ENCODE results near the gene HSD11B2. TPM values are rescaled to one million over a fixed set of nuclear protein-coding genes. Genes with fewer than 3 reads are reported as not detected.

HSD11B2 gene
- total and polyA plus RNA-seq, 10 of the 15 experiments (the other 5 are each of a cell fraction or from before 2014, with no cell fraction given) = 0.09 to 0.34 (median 0.21) TPM; not detected in 2

- TF ChIP-seq IRF3 (IDR thresholded peaks at IDR 0.05) (no peak), E2F8 (IDR thresholded peaks at IDR 0.05; ENCODE audit: low read depth, partially characterized antibody) (no peak), BMI1 (IDR thresholded peaks at IDR 0.05; ENCODE audit: borderline replicate concordance) (no peak), IRF4 (IDR thresholded peaks at IDR 0.05; ENCODE audit: low read depth, low read length) (no peak)
Observed at GRCh38 chr16:67405336-67405735, 25.6 kb upstream of the HSD11B2 start (continued).

GRCh38 chr16:67406111-67406971, 24.6 kb upstream of the HSD11B2 start:
- CTCF ChIA-PET = interaction anchor here (0.6 kb wide), 1 partner anchor 125 kb away, joined by 3 read pairs; no protein-coding TSS in a partner anchor
- intact Hi-C loops (cut with micrococcal nuclease; ENCODE audit: unreplicated experiment) = no loop called here
- H2AFZ ChIP-seq (ENCODE audit: control insufficient read depth, low read depth, low read length) = no peak overlapping the region
- TF ChIP-seq EED (IDR thresholded peaks at IDR 0.05; ENCODE audit: low read depth) = no peak
- TF ChIP-seq CHD4 (IDR thresholded peaks at IDR 0.05) = no peak
- no peak for TF ChIP-seq RB1 (IDR thresholded peaks at IDR 0.05; ENCODE audit: borderline replicate concordance)
- no peak for TF ChIP-seq SMC3 (IDR thresholded peaks at IDR 0.05; ENCODE audit: borderline replicate concordance, low read length)
- TF ChIP-seq LARP7 (IDR thresholded peaks at IDR 0.05) = no peak
- no peak for TF ChIP-seq IRF5 (IDR thresholded peaks at IDR 0.05; ENCODE audit: borderline replicate concordance)
- TF ChIP-seq POLR2AphosphoS5 (IDR thresholded peaks at IDR 0.05; ENCODE audit: low read length) = no peak
- TF ChIP-seq TCF3 (IDR thresholded peaks at IDR 0.05; ENCODE audit: borderline replicate concordance, insufficient read depth, low read depth, low read length) = no peak
- TF ChIP-seq ASH2L (IDR thresholded peaks at IDR 0.05; ENCODE audit: borderline replicate concordance, low read depth) = no peak

More at GRCh38 chr16:67406111-67406971, 24.6 kb upstream of the HSD11B2 start:
- Histone ChIP-seq H3K36me3 (ENCODE audit: control insufficient read depth in 2 of 2, insufficient read depth in 2 of 2, low read length in 1 of 2) (no peaks in the 10 kb centered on the region), H3K9ac (ENCODE audit: control insufficient read depth, insufficient read depth, low read length) (no peak overlapping the region), H3K4me3 (no peak overlapping the region), H3K4me1 (ENCODE audit: control insufficient read depth, insufficient read depth, low read length) (no peaks in the 10 kb centered on the region), H3K27ac (ENCODE audit: control insufficient read depth, insufficient read depth) (no peak overlapping the region), H3K9me3 (replicated peaks; ENCODE audit: control insufficient read depth, insufficient read depth, low read length) (no peaks in the 10 kb centered on the region), H3K4me2 (ENCODE audit: control insufficient read depth, insufficient read depth) (no peak overlapping the region), H4K20me1 (ENCODE audit: control insufficient read depth, insufficient read depth) (no peaks in the 10 kb centered on the region), H3K27me3 (replicated peaks in 1 of 2; ENCODE audit: control insufficient read depth in 2 of 2, insufficient read depth in 2 of 2, low read length in 1 of 2) (no peaks in the 10 kb centered on the region; a peak in 1 of 4 replicates), H3K79me2 (ENCODE audit: control insufficient read depth, insufficient read depth, low read length) (no peaks in the 10 kb centered on the region)
- WGBS (ENCODE audit: insufficient coverage, insufficient replicate concordance, low lambda C conversion rate, missing lambda C conversion rate) = 47% methylated on average over 18 of the region's 18 CpGs
- ATAC-seq (no peak), DNase-seq (ENCODE audit: low read depth, low spot score) (no peak), FAIRE-seq (no peak)
- SMC1A ChIA-PET (ENCODE audit: uncharacterized antibody, unreplicated experiment) = no interaction called here
- RAD21 ChIA-PET (ENCODE audit: unreplicated experiment) = interaction anchor here (1.3 kb wide), 1 partner anchor 145 kb away, joined by 3 read pairs; no protein-coding TSS in a partner anchor
- in situ Hi-C loops (cut with MboI) = loop anchor here (25.0 kb wide), 1 partner anchor 419 kb away; the partner anchor contains the start of gene CES4A
- BruUV-seq (replicated peaks) = no TSS peak
- POLR2A ChIA-PET = no interaction called here
